Stimulated activated CD4-positive, alpha-beta T cell treated with anti-CD3 and anti-CD28 coated beads, Interleukin-1b, Interleukin-23, amount 100 ng/mL, for 48 hours (primary cell): Measurements from ENCODE around the gene INO80D.
A peak's percentile ranks its signal among the peaks of the same experiment; 100 is the strongest.
"Not testable (repeated sequence)": the region's sequence is repeated elsewhere in the genome, so short reads cannot be mapped to it uniquely, and the experiment has no call there.

Source experiments
- DNase-seq: peaks from one replicate; pipeline ENCODE4 v3.0.0-alpha.2; 2020

The INO80D gene

GRCh38 chr2:206083602-206084438 lies 2.2 kb downstream of the INO80D start:
- peak; percentile 13 for DNase-seq

- no peak for DNase-seq
These were observed 3.6 kb downstream of the INO80D start for GRCh38 chr2:206082298-206082843.

GRCh38 chr2:206080927-206081326 lies 5.0 kb downstream of the INO80D start:
- DNase-seq = no peak

- DNase-seq = no peak
These were observed 6.1 kb downstream of the INO80D start for GRCh38 chr2:206079699-206080465.

- not testable (repeated sequence) for DNase-seq
These were observed 8.1 kb downstream of the INO80D start for GRCh38 chr2:206077879-206078278.

- DNase-seq = no peak
These were observed 10.9 kb downstream of the INO80D start for GRCh38 chr2:206075113-206075512.

GRCh38 chr2:206071807-206072206 lies 14.2 kb downstream of the INO80D start:
- DNase-seq = no peak

GRCh38 chr2:206069417-206069816 lies 16.6 kb downstream of the INO80D start:
- DNase-seq = no peak

- DNase-seq = no peak
These were observed 17.8 kb downstream of the INO80D start for GRCh38 chr2:206068207-206068606.

GRCh38 chr2:206064077-206064476 lies 21.9 kb downstream of the INO80D start:
- no peak for DNase-seq

- DNase-seq = no peak
These were observed 22.3 kb downstream of the INO80D start for GRCh38 chr2:206063635-206064034.

- no peak for DNase-seq
These were observed 23.2 kb downstream of the INO80D start for GRCh38 chr2:206062724-206063123.

GRCh38 chr2:206056286-206056685 lies 29.7 kb downstream of the INO80D start:
- no peak for DNase-seq

- DNase-seq = no peak
These were observed 31.0 kb downstream of the INO80D start for GRCh38 chr2:206054952-206055351.

GRCh38 chr2:206051912-206052311 lies 34.1 kb downstream of the INO80D start:
- no peak for DNase-seq

- DNase-seq = no peak
These were observed 36.6 kb downstream of the INO80D start for GRCh38 chr2:206049392-206049791.

- no peak for DNase-seq
These were observed 40.7 kb downstream of the INO80D start for GRCh38 chr2:206045251-206045650.

- DNase-seq = no peak
These were observed 45.4 kb downstream of the INO80D start for GRCh38 chr2:206040525-206040924.

GRCh38 chr2:206035393-206035792 lies 50.6 kb downstream of the INO80D start:
- not testable (repeated sequence) for DNase-seq

GRCh38 chr2:206033452-206033851 lies 52.5 kb downstream of the INO80D start:
- DNase-seq = not testable (repeated sequence)

- DNase-seq = no peak
These were observed 53.9 kb downstream of the INO80D start for GRCh38 chr2:206031950-206032567.

GRCh38 chr2:206031162-206031784 lies 54.7 kb downstream of the INO80D start:
- DNase-seq = no peak

- no peak for DNase-seq
These were observed 57.9 kb downstream of the INO80D start for GRCh38 chr2:206028101-206028500.
